OCI-LY7 (cell line): ENCODE data around the gene NSG1.

Experiments
- CTCF ChIP-seq: fragments of 200-600 bp; sonication (generic); conservative IDR thresholded peaks from 2 replicates; pipeline ENCODE4 v1.5.1; 2014; ENCODE audit warnings: mild to moderate bottlenecking, antibody characterized with exemption, low read length, moderate library complexity, mixed read lengths
- EZH2phosphoT487 ChIP-seq: fragments of 200-600 bp; sonication (generic); IDR thresholded peaks from 2 replicates; pipeline ENCODE4 v1.6.1; 2018; ENCODE audit warnings: low read depth, borderline replicate concordance, mild to moderate bottlenecking, mixed run types, antibody characterized with exemption, low read length, moderate library complexity, mixed read lengths

DNA sequence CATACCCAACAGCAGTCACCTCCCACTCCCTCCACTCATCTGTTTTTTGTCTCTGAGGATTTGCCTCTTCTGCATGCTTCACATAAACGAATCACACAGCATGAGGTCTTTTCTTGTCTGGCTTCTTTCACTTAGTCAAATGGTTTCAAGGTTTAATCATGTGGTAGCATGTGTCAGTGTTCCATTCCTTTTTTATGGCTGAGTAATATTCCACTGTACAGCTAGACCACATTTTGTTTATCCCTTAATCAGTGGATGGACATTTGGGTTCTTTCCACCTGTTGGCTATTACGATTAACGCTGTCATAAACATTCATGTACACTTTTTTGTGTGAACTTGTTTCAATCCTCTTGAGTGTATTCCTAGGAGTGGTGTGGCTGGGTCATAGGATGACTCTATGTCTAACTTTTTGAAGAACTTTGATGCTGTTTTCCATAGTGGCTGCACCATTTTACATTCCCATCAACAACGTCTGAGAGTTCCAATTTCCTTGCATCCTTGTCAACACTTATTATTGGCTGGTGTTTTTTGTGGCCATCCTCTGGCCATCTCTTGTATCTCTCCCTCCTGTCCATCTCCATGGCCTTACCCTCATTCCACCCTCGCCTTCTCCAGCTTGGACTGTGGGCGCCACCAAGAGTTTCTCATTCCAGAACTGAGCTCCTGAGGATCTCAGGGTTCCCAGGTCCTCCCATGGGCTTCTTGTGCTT lies 12.4 kb upstream of the NSG1 start:
- TF ChIP-seq CTCF (no peak), EZH2phosphoT487 (no peak)
